SK-N-SH (cell line): Measurements from ENCODE around the gene PTGIR. TPM values are rescaled to one million over a fixed set of nuclear protein-coding genes. Genes with fewer than 3 reads are reported as not detected.

Experiments used
- CTCF ChIA-PET: fragments of 300-600, 350-600 bp; formaldehyde crosslinking; extraction: SDS; loops from one replicate; lab custom pipeline; 2021; lab: Yijun Ruan, JAX
- POLR2A ChIA-PET: fragments of 350-600 bp; sonication (Branson Sonifier 250); formaldehyde crosslinking; extraction: SDS; loops from one replicate; lab custom pipeline; 2020; ENCODE audit warnings: antibody characterized with exemption, inconsistent platforms; lab: Yijun Ruan, JAX
- DNase-seq: peaks from one replicate; pipeline ENCODE4 v3.0.0; 2012
- H2AFZ ChIP-seq: fragments of 200-600 bp; sonication (generic); 2 replicates; pipeline ENCODE4 v1.8.1; 2016; ENCODE audit warnings: antibody characterized with exemption, mild to moderate bottlenecking, low read depth
- H3F3A ChIP-seq: fragments of 200-600 bp; sonication (generic); replicated peaks from 2 replicates; pipeline ENCODE3; 2016; ENCODE audit warnings: antibody characterized with exemption, mild to moderate bottlenecking; ENCODE audit not compliant: insufficient read depth
- H3K27ac ChIP-seq, 2 experiments: fragments of 200-500 bp in 1 of 2; fragments of 200-600 bp in 1 of 2; sonication (Bioruptor generic) in 1 of 2; sonication (generic), shearing (Covaris generic) in 1 of 2; 2 replicates each; pipeline versions ENCODE4 v1.5.1 to v1.6.1; 2014 to 2016; ENCODE audit warnings: low read depth in 2 of 2, inconsistent platforms in 1 of 2, low read length in 1 of 2, mild to moderate bottlenecking in 1 of 2, mixed read lengths in 1 of 2
- H3K27me3 ChIP-seq: fragments of 200-600 bp; sonication (generic), shearing (Covaris generic); 2 replicates; pipeline ENCODE4 v1.6.1; 2016; ENCODE audit warnings: mixed run types; ENCODE audit not compliant: insufficient read depth
- H3K36me3 ChIP-seq, 2 experiments: fragments of 200-500 bp in 1 of 2; fragments of 200-600 bp in 1 of 2; sonication (Bioruptor generic) in 1 of 2; sonication (generic) in 1 of 2; replicated peaks in 1 of 2; 2 replicates each; pipeline versions ENCODE3 to v1.5.1; 2014 to 2016; ENCODE audit warnings: low read length in 1 of 2, mild to moderate bottlenecking in 1 of 2; ENCODE audit not compliant: insufficient read depth in 2 of 2, control insufficient read depth in 1 of 2
- H3K4me1 ChIP-seq, 2 experiments: fragments of 200-500 bp in 1 of 2; fragments of 200-600 bp in 1 of 2; sonication (Bioruptor generic) in 1 of 2; sonication (generic), shearing (Covaris generic) in 1 of 2; 2 replicates each; pipeline versions ENCODE4 v1.5.1 to v1.6.1; 2014 to 2016; ENCODE audit warnings: low read depth in 1 of 2, low read length in 1 of 2, mixed run types in 1 of 2; ENCODE audit not compliant: insufficient read depth in 2 of 2, control insufficient read depth in 1 of 2
- H3K4me2 ChIP-seq: fragments of 200-600 bp; sonication (generic), shearing (Covaris generic); 2 replicates; pipeline ENCODE4 v1.6.1; 2017; ENCODE audit warnings: mixed run types
- H3K4me3 ChIP-seq, 2 experiments: fragments of 200-500 bp in 1 of 2; fragments of 200-600 bp in 1 of 2; sonication (Bioruptor generic) in 1 of 2; sonication (generic), shearing (Covaris generic) in 1 of 2; 2 replicates each; pipeline versions ENCODE4 v1.5.1 to v1.8.1; 2014 to 2016; ENCODE audit warnings: low read depth in 2 of 2, inconsistent platforms in 1 of 2, low read length in 1 of 2, mild to moderate bottlenecking in 1 of 2, mixed read lengths in 1 of 2, moderate library complexity in 1 of 2
- H3K79me2 ChIP-seq: fragments of 200-600 bp; sonication (generic); 2 replicates; pipeline ENCODE4 v1.8.1; 2017; ENCODE audit warnings: mild to moderate bottlenecking; ENCODE audit not compliant: insufficient read depth
- H3K9ac ChIP-seq: fragments of 200-600 bp; sonication (generic); 2 replicates; pipeline ENCODE4 v1.6.1; 2017; ENCODE audit warnings: mixed run types
- H3K9me2 ChIP-seq: fragments of 200-600 bp; sonication (generic); 2 replicates; pipeline ENCODE4 v1.6.1; 2017; ENCODE audit warnings: mixed run types
- H3K9me3 ChIP-seq: fragments of 200-600 bp; sonication (generic); 2 replicates; pipeline ENCODE4 v1.6.1; 2017; ENCODE audit warnings: mixed run types, mild to moderate bottlenecking, moderate library complexity
- H4K20me1 ChIP-seq: fragments of 200-600 bp; sonication (generic); 2 replicates; pipeline ENCODE4 v1.6.1; 2017; ENCODE audit warnings: mild to moderate bottlenecking, mixed run types; ENCODE audit not compliant: insufficient read depth
- CHD2 ChIP-seq: fragments of 150-350 bp; IDR thresholded peaks from 2 replicates; pipeline ENCODE4 v1.6.1; 2018; ENCODE audit warnings: low read length; ENCODE audit not compliant: partially characterized antibody
- CTCF ChIP-seq: fragments of 200-600 bp; sonication (generic); IDR thresholded peaks from 2 replicates; pipeline ENCODE4 v1.6.1; 2017; ENCODE audit warnings: antibody characterized with exemption, mild to moderate bottlenecking, moderate library complexity
- EP300 ChIP-seq, 2 experiments: IDR thresholded peaks; 2 replicates each; pipeline versions ENCODE4 v1.4.0 to v1.6.1; 2012; ENCODE audit warnings: borderline replicate concordance in 1 of 2, low read depth in 1 of 2, low read length in 1 of 2
- FOSL2 ChIP-seq: IDR thresholded peaks from 2 replicates; pipeline ENCODE4 v1.4.0; 2012; ENCODE audit warnings: low read depth, mild to moderate bottlenecking, moderate library complexity, borderline replicate concordance
- GATA2 ChIP-seq: sonication (generic); formaldehyde crosslinking; IDR thresholded peaks from 2 replicates; pipeline ENCODE4 v1.5.0; 2020; ENCODE audit warnings: mild to moderate bottlenecking, missing genetic modification reagents
- JUND ChIP-seq: IDR thresholded peaks from 2 replicates; pipeline ENCODE4 v1.4.0; 2012
- MXI1 ChIP-seq: IDR thresholded peaks from 2 replicates; pipeline ENCODE4 v1.6.1; 2012; ENCODE audit warnings: mild to moderate bottlenecking, low read depth, low read length, improper control_type of control experiment
- NFIC ChIP-seq: IDR thresholded peaks from 2 replicates; pipeline ENCODE4 v1.4.0; 2012; ENCODE audit warnings: borderline replicate concordance
- POLR2AphosphoS5 ChIP-seq: IDR thresholded peaks from 2 replicates; pipeline ENCODE4 v1.6.1; 2012; ENCODE audit warnings: low read depth, low read length
- RAD21 ChIP-seq: IDR thresholded peaks from 2 replicates; pipeline ENCODE4 v1.6.1; 2012; ENCODE audit warnings: mild to moderate bottlenecking, low read length
- RXRA ChIP-seq: IDR thresholded peaks from 2 replicates; pipeline ENCODE4 v1.4.0; 2012; ENCODE audit warnings: low read depth, mild to moderate bottlenecking, borderline replicate concordance
- SMC3 ChIP-seq: IDR thresholded peaks from 2 replicates; pipeline ENCODE4 v1.6.1; 2012; ENCODE audit warnings: low read depth, low read length, improper control_type of control experiment
- TAF1 ChIP-seq: IDR thresholded peaks from 2 replicates; pipeline ENCODE4 v1.6.1; 2012; ENCODE audit warnings: low read depth, mild to moderate bottlenecking, low read length, moderate library complexity, borderline replicate concordance
- TEAD4 ChIP-seq: IDR thresholded peaks from 2 replicates; pipeline ENCODE4 v1.4.0; 2012; ENCODE audit warnings: mild to moderate bottlenecking, borderline replicate concordance; ENCODE audit not compliant: insufficient read depth
- YY1 ChIP-seq: IDR thresholded peaks from 2 replicates; pipeline ENCODE4 v1.4.0; 2012; ENCODE audit warnings: low read depth, mild to moderate bottlenecking
- WGBS: methylation state at CpG from one replicate; pipeline ENCODE4 v1.1.6; 2017; ENCODE audit warnings: low lambda C conversion rate; 5-methylcytosine and 5-hydroxymethylcytosine counted together
- polyA plus RNA-seq, 3 experiments: library from polyadenylated mRNA; depleted of rRNA; stranded (reverse); fragments of >200 nt; gene quantifications; 2 replicates each; pipeline ENCODE4 v1.2.3, GENCODE V29; 2012
- TF ChIP-seq, protein P1 (sequence below): IDR thresholded peaks from 2 replicates; pipeline ENCODE4 v1.4.0; 2012; ENCODE audit warnings: low read depth, borderline replicate concordance
- TF ChIP-seq, protein P2 (sequence below): IDR thresholded peaks from 2 replicates; pipeline ENCODE4 v1.6.1; 2012; ENCODE audit warnings: mild to moderate bottlenecking, low read depth, low read length, moderate library complexity
- TF ChIP-seq, protein P3 (sequence below): IDR thresholded peaks from 2 replicates; pipeline ENCODE4 v1.4.0; 2012; ENCODE audit warnings: low read depth, borderline replicate concordance
- TF ChIP-seq, protein P4 (sequence below): IDR thresholded peaks from 2 replicates; pipeline ENCODE4 v1.4.0; 2012; ENCODE audit warnings: low read depth

PTGIR gene
- polyA plus RNA-seq, 1 of the 3 experiments (the other 2 are of a cell fraction) = 2.5 TPM

DNA sequence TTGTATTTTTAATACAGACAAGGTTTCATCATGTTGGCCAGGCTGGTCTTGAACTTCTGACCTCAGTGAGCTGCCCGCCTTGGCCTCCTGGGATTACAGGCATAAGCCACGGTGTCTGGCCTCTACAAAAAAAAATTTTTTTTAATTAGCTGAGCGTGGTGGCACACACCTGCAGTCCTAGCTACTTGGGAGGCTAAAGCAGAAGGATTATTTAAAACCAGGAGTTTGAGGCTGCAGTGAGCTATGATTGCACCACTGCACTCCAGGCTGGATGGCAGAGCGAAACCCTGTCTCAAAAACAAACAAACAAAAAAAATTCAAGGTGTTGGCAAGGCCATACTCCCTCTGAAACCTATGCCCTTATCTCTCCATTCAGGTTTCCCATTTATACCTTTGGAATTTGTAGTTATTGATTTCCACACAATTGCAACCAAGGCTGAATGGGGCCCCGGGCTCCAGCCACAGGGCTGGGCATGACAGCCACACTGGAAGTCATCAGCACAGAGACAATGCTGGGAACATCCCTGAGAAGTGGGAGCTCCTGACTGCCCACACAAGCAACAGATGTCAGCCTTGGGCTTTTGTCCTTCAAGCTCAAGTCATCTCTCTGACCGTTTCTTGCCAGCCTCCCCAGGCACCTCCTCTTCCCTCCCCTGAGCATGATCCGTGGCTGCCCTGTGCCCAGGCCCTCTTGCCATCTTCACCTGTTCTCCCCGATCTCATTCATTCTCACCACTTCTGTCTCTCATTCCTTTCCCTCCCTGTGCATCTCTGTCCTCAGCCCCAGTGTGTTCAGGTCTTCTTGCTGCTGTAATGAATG lies 51.0 kb downstream of the PTGIR start:
- Histone ChIP-seq H3K4me3 (no peak overlapping the region), H3K9ac (no peak overlapping the region), H3K79me2 (no peaks in the 10 kb centered on the region), H3K9me3 (no peaks in the 10 kb centered on the region), H3K27ac (no peak overlapping the region), H3K36me3 (no peaks in the 10 kb centered on the region), H4K20me1 (no peaks in the 10 kb centered on the region), H2AFZ (no peak overlapping the region), H3F3A (no peaks in the 10 kb centered on the region), H3K9me2 (no peaks in the 10 kb centered on the region), H3K4me2 (no peak overlapping the region), H3K27me3 (no peaks in the 10 kb centered on the region), H3K4me1 (peaks cover 0 to 5% of the 10 kb centered on the region in 2 experiments; a peak in 1 of 4 replicates)
- POLR2A ChIA-PET = no interaction called here
- CTCF ChIA-PET = interaction anchor here (0.7 to 1.6 kb wide), 3 partner anchors 8 to 37 kb away, joined by 3 to 6 read pairs (median 4); no protein-coding TSS in a partner anchor
- WGBS = 66% methylated on average over 8 of the region's 8 CpGs
- DNase-seq = no peak
- TF ChIP-seq RXRA (no peak), GATA2 (CRISPR knock-in tag) (no peak), FOSL2 (no peak), MXI1 (no peak), NFIC (no peak), TEAD4 (no peak), EP300 (IDR thresholded peaks at IDR 0.05; ENCODE audit: borderline replicate concordance in 1 of 2, low read depth in 1 of 2, low read length in 1 of 2) (no peak), YY1 (no peak), JUND (no peak), TAF1 (no peak), SMC3 (no peak), CHD2 (no peak), CTCF (no peak), POLR2AphosphoS5 (no peak), RAD21 (no peak)
- TF ChIP-seq, protein P1, sequence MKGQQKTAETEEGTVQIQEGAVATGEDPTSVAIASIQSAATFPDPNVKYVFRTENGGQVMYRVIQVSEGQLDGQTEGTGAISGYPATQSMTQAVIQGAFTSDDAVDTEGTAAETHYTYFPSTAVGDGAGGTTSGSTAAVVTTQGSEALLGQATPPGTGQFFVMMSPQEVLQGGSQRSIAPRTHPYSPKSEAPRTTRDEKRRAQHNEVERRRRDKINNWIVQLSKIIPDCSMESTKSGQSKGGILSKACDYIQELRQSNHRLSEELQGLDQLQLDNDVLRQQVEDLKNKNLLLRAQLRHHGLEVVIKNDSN = no peak
- TF ChIP-seq, protein P2, sequence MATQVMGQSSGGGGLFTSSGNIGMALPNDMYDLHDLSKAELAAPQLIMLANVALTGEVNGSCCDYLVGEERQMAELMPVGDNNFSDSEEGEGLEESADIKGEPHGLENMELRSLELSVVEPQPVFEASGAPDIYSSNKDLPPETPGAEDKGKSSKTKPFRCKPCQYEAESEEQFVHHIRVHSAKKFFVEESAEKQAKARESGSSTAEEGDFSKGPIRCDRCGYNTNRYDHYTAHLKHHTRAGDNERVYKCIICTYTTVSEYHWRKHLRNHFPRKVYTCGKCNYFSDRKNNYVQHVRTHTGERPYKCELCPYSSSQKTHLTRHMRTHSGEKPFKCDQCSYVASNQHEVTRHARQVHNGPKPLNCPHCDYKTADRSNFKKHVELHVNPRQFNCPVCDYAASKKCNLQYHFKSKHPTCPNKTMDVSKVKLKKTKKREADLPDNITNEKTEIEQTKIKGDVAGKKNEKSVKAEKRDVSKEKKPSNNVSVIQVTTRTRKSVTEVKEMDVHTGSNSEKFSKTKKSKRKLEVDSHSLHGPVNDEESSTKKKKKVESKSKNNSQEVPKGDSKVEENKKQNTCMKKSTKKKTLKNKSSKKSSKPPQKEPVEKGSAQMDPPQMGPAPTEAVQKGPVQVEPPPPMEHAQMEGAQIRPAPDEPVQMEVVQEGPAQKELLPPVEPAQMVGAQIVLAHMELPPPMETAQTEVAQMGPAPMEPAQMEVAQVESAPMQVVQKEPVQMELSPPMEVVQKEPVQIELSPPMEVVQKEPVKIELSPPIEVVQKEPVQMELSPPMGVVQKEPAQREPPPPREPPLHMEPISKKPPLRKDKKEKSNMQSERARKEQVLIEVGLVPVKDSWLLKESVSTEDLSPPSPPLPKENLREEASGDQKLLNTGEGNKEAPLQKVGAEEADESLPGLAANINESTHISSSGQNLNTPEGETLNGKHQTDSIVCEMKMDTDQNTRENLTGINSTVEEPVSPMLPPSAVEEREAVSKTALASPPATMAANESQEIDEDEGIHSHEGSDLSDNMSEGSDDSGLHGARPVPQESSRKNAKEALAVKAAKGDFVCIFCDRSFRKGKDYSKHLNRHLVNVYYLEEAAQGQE = no peak
- TF ChIP-seq, protein P3, sequence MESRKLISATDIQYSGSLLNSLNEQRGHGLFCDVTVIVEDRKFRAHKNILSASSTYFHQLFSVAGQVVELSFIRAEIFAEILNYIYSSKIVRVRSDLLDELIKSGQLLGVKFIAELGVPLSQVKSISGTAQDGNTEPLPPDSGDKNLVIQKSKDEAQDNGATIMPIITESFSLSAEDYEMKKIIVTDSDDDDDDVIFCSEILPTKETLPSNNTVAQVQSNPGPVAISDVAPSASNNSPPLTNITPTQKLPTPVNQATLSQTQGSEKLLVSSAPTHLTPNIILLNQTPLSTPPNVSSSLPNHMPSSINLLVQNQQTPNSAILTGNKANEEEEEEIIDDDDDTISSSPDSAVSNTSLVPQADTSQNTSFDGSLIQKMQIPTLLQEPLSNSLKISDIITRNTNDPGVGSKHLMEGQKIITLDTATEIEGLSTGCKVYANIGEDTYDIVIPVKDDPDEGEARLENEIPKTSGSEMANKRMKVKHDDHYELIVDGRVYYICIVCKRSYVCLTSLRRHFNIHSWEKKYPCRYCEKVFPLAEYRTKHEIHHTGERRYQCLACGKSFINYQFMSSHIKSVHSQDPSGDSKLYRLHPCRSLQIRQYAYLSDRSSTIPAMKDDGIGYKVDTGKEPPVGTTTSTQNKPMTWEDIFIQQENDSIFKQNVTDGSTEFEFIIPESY = no peak
- TF ChIP-seq, protein P4, sequence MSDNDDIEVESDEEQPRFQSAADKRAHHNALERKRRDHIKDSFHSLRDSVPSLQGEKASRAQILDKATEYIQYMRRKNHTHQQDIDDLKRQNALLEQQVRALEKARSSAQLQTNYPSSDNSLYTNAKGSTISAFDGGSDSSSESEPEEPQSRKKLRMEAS = no peak
